Panc1 (cell line): ENCODE results near the gene NUDT2. TPM values are rescaled to one million over a fixed set of nuclear protein-coding genes. Genes with fewer than 3 reads are reported as not detected.

Source experiments
- ATAC-seq: fragments of 200-7000 bp; cut with Tn5 transposase; 2 replicates; pipeline ENCODE4 v1.9.1; 2020; ENCODE audit warnings: mild to moderate bottlenecking, moderate library complexity
- BruUV-seq: library from RNA; stranded (reverse); fragments of 400-500 nt; replicated peaks from 2 replicates; lab custom pipeline; 2021; lab: Mats Ljungman, UMichigan
- CTCF ChIA-PET: fragments of 300-600 bp; sonication (Branson Sonifier 250); formaldehyde crosslinking; loops from one replicate; lab custom pipeline; 2022; ENCODE audit warnings: antibody characterized with exemption; lab: Charles Lee
- POLR2A ChIA-PET: fragments of 300-600 bp; sonication (Branson Sonifier 250); formaldehyde crosslinking; loops from one replicate; lab custom pipeline; 2022; ENCODE audit warnings: antibody characterized with exemption; lab: Charles Lee
- DNase-seq: peaks from one replicate; pipeline ENCODE4 v3.0.0-alpha.2; 2010; ENCODE audit warnings: low read depth, low spot score
- H3K27ac ChIP-seq: 2 replicates; pipeline ENCODE4 v1.5.1; 2011; ENCODE audit warnings: mild to moderate bottlenecking, low read length, inconsistent platforms
- H3K27me3 ChIP-seq: fragments of 200-500 bp; sonication (Bioruptor generic); 2 replicates; pipeline ENCODE4 v1.6.0; 2014; ENCODE audit warnings: low read length, inconsistent platforms; ENCODE audit not compliant: control insufficient read depth, insufficient read depth
- H3K36me3 ChIP-seq: fragments of 200-500 bp; sonication (Bioruptor generic); 2 replicates; pipeline ENCODE4 v1.5.1; 2014; ENCODE audit warnings: inconsistent platforms, mild to moderate bottlenecking, low read length, moderate library complexity; ENCODE audit not compliant: control insufficient read depth, insufficient read depth
- H3K4me1 ChIP-seq: 2 replicates; pipeline ENCODE4 v1.5.1; 2011; ENCODE audit warnings: inconsistent platforms, mild to moderate bottlenecking, low read length, moderate library complexity; ENCODE audit not compliant: control insufficient read depth, insufficient read depth
- H3K4me3 ChIP-seq, 2 experiments: 2 replicates each; pipeline ENCODE4 v1.5.1; 2011 to 2012; ENCODE audit warnings: low read depth in 2 of 2, low read length in 2 of 2, mild to moderate bottlenecking in 2 of 2, inconsistent platforms in 1 of 2, moderate library complexity in 1 of 2
- H3K9me3 ChIP-seq: fragments of 200-500 bp; sonication (Bioruptor generic); 2 replicates; pipeline ENCODE4 v1.5.1; 2014; ENCODE audit warnings: low read depth, mild to moderate bottlenecking, inconsistent platforms, low read length, moderate library complexity; ENCODE audit not compliant: control insufficient read depth, insufficient read depth
- POLR2AphosphoS5 ChIP-seq: IDR thresholded peaks from 2 replicates; pipeline ENCODE4 v1.6.1; 2012; ENCODE audit warnings: mild to moderate bottlenecking, low read depth, low read length, moderate library complexity
- REST ChIP-seq, 2 experiments: IDR thresholded peaks; 2 replicates each; pipeline ENCODE4 v1.6.1; 2011 to 2012; ENCODE audit warnings: low read depth in 2 of 2, control low read depth in 1 of 2, low read length in 1 of 2, mild to moderate bottlenecking in 1 of 2, moderate library complexity in 1 of 2; ENCODE audit not compliant: insufficient read depth in 1 of 2
- SIN3A ChIP-seq: IDR thresholded peaks from 2 replicates; pipeline ENCODE4 v1.6.1; 2012; ENCODE audit warnings: low read depth, mild to moderate bottlenecking, low read length, moderate library complexity, borderline replicate concordance; ENCODE audit not compliant: insufficient read depth
- TCF7L2 ChIP-seq: IDR thresholded peaks from 2 replicates; pipeline ENCODE4 v1.6.1; 2011; ENCODE audit warnings: mild to moderate bottlenecking, low read depth, low read length, inconsistent platforms
- in situ Hi-C: cut with HindIII; loops from 2 replicates; pipeline ENCODE4 v1.10.0; 2016; ENCODE audit warnings: low sequenced_read_pairs, low pct_unique_long_range_greater_than_20kb
- intact Hi-C: fragments of 100-400 bp; cut with micrococcal nuclease; formaldehyde crosslinking; loops from one replicate; pipeline ENCODE4 v1.10.0; 2022; ENCODE audit not compliant: unreplicated experiment
- total RNA-seq: library from RNA; stranded (reverse); gene quantifications from one replicate; pipeline ENCODE4 v1.2.1, GENCODE V29; 2021; ENCODE audit not compliant: unreplicated experiment
- TF ChIP-seq, protein P1 (sequence below): fragments of 450-650 bp; IDR thresholded peaks from 2 replicates; pipeline ENCODE4 v1.5.1; 2017; ENCODE audit warnings: mild to moderate bottlenecking

NUDT2 gene
- total RNA-seq, 1 experiment from 2014 or later, result 36.2 TPM

- intact Hi-C loops (no loop called here), in situ Hi-C loops (no loop called here)
- H3K4me1 ChIP-seq, result no peaks in the 10 kb centered on the region
- DNase-seq (no peak), ATAC-seq (no peak)
- TF ChIP-seq TCF7L2 (no peak), REST (IDR thresholded peaks at IDR 0.05; ENCODE audit: insufficient read depth in 1 of 2, low read depth in 2 of 2, low read length in 1 of 2) (no peak), POLR2AphosphoS5 (no peak), SIN3A (no peak)
- TF ChIP-seq, protein P1, sequence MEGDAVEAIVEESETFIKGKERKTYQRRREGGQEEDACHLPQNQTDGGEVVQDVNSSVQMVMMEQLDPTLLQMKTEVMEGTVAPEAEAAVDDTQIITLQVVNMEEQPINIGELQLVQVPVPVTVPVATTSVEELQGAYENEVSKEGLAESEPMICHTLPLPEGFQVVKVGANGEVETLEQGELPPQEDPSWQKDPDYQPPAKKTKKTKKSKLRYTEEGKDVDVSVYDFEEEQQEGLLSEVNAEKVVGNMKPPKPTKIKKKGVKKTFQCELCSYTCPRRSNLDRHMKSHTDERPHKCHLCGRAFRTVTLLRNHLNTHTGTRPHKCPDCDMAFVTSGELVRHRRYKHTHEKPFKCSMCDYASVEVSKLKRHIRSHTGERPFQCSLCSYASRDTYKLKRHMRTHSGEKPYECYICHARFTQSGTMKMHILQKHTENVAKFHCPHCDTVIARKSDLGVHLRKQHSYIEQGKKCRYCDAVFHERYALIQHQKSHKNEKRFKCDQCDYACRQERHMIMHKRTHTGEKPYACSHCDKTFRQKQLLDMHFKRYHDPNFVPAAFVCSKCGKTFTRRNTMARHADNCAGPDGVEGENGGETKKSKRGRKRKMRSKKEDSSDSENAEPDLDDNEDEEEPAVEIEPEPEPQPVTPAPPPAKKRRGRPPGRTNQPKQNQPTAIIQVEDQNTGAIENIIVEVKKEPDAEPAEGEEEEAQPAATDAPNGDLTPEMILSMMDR, result no peak
- CTCF ChIA-PET, result interaction anchor here (0.6 kb wide), 1 partner anchor 106 kb away, joined by 5 read pairs; no protein-coding TSS in a partner anchor
- H3K9me3 ChIP-seq, result no peaks in the 10 kb centered on the region
- POLR2A ChIA-PET, result no interaction called here
- H3K4me3 ChIP-seq, result no peak overlapping the region
- H3K27me3 ChIP-seq, result no peaks in the 10 kb centered on the region
- H3K36me3 ChIP-seq, result no peaks in the 10 kb centered on the region; the same call in 1 of the 2 replicates
- BruUV-seq, result no TSS peak
- H3K27ac ChIP-seq, result no peak overlapping the region
Measured at GRCh38 chr9:34343605-34344004, 14.2 kb downstream of the NUDT2 start.

DNA sequence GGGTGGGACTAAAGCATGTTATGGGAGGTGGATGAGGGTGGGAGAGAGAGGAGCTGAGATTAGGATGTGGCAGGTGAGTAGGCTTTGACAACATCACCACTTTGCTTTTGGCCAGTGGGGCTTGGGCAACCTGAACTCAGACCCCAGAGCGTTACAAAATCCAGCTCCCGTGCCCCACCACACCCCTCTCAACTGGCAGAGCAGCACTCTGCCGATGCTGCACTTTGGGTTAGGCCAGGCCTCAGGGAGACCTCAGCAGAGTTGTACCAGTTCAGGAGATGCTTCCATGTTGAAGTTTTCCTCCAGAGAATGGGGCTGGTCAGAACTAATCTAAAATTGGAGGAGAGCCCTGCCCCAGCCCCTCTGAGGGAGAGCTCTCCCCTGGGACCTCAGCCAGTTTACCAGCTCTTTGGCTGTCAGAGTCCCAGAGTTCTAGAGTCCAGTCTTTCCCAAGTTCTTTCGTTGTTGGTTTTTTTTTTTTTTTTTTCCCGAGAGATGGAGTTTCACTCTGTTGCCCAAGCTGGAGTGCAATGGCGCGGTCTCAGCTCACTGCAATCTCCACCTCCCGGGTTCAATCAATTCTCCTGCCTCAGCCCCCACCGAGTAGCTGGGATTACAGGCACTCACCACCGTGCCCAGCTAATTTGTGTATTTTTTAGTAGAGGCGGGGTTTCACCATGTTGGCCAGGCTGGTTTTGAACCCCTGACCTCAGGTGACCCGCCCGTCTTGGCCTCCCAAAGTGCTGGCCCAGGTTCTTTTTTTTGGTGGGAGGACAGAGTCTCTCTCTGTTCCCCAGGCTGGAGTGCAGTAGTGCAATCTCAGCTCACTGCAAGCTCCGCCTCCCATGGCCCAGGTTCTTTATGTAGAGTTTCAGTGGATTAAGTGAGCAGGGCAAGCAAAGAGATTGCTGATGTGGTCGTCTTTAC is 17.8 kb downstream of the NUDT2 start:
- ChIA-PET POLR2A (interaction anchor here (0.5 kb wide), 1 partner anchor 30 kb away, joined by 4 read pairs; no protein-coding TSS in a partner anchor), CTCF (interaction anchor here (0.7 kb wide), 1 partner anchor 32 kb away, joined by 6 read pairs; no protein-coding TSS in a partner anchor)
- no peak overlapping the region for H3K27ac ChIP-seq
- H3K36me3 ChIP-seq, result no peaks in the 10 kb centered on the region
- H3K4me1 ChIP-seq, result no peaks in the 10 kb centered on the region
- in situ Hi-C loops, result no loop called here
- BruUV-seq, result no TSS peak
- DNase-seq (no peak), ATAC-seq (0 out of 2 replicates have a peak, but pooled peaks have one; percentile 22)
- H3K9me3 ChIP-seq, result no peaks in the 10 kb centered on the region
- H3K27me3 ChIP-seq, result no peaks in the 10 kb centered on the region
- TF ChIP-seq POLR2AphosphoS5 (no peak), TCF7L2 (no peak), REST (IDR thresholded peaks at IDR 0.05; ENCODE audit: insufficient read depth in 1 of 2, low read depth in 2 of 2, low read length in 1 of 2) (no peak), SIN3A (no peak)
- TF ChIP-seq, protein P1, result no peak
- intact Hi-C loops, result no loop called here
- H3K4me3 ChIP-seq, result no peak overlapping the region
